Measurements from ENCODE around the gene SMARCAD1. TPM values are rescaled to one million over a fixed set of nuclear protein-coding genes. Genes with fewer than 3 reads are reported as not detected.

The SMARCAD1 gene
- total RNA-seq, 4 donors from 2014 or later = 23.7 to 42.3 (median 35.6) TPM

DNA sequence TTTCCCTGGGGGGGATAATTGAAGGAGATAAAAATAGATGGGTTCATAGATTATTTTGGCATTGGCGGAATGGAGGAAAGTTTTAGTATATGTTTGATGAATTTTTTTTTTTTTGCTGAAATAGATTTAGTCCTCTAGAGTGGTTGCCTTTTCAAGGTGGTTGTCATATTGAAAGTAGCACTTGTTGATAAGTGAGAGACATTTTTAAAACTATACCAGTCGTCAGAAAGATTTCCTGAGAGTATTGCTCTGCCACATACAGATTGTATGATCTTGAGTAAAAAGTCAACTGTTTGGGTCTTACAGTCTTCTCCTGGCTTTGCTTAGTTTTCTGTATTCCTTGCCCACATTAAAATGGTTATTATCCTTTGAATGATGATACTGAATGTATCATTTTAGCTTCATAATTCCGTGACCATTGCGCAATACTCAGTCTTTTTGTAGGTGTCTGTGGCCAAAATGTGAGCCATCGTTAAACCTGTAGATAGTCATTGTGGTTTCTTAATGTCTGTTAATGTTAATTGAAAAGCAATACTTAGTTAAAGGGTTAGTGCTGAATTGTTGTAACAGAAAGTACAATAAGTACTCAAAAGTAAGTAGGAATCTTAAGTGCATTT is 7.1 kb downstream of the SMARCAD1 start:
- H3K27me3 ChIP-seq = no peaks in the 10 kb centered on the region
- TF ChIP-seq, protein P1, sequence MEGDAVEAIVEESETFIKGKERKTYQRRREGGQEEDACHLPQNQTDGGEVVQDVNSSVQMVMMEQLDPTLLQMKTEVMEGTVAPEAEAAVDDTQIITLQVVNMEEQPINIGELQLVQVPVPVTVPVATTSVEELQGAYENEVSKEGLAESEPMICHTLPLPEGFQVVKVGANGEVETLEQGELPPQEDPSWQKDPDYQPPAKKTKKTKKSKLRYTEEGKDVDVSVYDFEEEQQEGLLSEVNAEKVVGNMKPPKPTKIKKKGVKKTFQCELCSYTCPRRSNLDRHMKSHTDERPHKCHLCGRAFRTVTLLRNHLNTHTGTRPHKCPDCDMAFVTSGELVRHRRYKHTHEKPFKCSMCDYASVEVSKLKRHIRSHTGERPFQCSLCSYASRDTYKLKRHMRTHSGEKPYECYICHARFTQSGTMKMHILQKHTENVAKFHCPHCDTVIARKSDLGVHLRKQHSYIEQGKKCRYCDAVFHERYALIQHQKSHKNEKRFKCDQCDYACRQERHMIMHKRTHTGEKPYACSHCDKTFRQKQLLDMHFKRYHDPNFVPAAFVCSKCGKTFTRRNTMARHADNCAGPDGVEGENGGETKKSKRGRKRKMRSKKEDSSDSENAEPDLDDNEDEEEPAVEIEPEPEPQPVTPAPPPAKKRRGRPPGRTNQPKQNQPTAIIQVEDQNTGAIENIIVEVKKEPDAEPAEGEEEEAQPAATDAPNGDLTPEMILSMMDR (IDR thresholded peaks at IDR 0.05) = no peak
- TF ChIP-seq POLR2A (IDR thresholded peaks at IDR 0.05) = no peak
- no peak for DNase-seq (ENCODE audit: low spot score in 2 of 2)
- H3K27ac ChIP-seq = no peak overlapping the region
- H3K36me3 ChIP-seq = peaks cover 64% of the 10 kb centered on the region
- 86% methylated on average over 5 of the region's 5 CpGs for WGBS
- no peak overlapping the region for H3K4me3 ChIP-seq
- no peaks in the 10 kb centered on the region for H3K9me3 ChIP-seq
- peaks cover 6% of the 10 kb centered on the region for H3K4me1 ChIP-seq

DNA sequence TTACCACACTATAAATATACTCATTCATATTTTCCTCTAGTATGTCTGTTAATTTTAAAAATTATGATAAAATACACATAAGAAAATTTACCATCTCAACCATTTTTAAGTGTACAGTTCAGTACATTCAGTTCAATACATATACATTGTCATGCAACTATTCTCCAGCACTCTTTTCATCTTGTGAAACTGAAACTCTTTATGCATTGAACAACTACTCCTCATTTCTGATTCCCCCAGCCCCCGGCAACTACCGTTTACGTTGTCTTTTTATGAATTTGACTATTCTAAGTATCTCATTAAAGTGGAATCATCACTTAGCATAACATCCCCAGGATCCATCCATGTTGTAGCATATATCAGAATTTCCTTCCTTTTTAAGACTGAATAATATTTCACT is 8.7 kb downstream of the SMARCAD1 start:
- no peaks in the 10 kb centered on the region for H3K4me1 ChIP-seq
- no peak overlapping the region for H3K4me3 ChIP-seq
- H3K27ac ChIP-seq = no peak overlapping the region
- no peaks in the 10 kb centered on the region for H3K9me3 ChIP-seq
- no peak for DNase-seq (ENCODE audit: low spot score in 2 of 2)
- WGBS = 93% methylated on average over 3 of the region's 3 CpGs
- H3K36me3 ChIP-seq = peaks cover 65% of the 10 kb centered on the region
- H3K27me3 ChIP-seq = no peaks in the 10 kb centered on the region
- no peak for TF ChIP-seq POLR2AphosphoS5 (IDR thresholded peaks at IDR 0.05)
- TF ChIP-seq, protein P1 (IDR thresholded peaks at IDR 0.05) = no peak
- no peak for TF ChIP-seq POLR2A (IDR thresholded peaks at IDR 0.05)
- no peak for TF ChIP-seq EP300 (IDR thresholded peaks at IDR 0.05)

DNA sequence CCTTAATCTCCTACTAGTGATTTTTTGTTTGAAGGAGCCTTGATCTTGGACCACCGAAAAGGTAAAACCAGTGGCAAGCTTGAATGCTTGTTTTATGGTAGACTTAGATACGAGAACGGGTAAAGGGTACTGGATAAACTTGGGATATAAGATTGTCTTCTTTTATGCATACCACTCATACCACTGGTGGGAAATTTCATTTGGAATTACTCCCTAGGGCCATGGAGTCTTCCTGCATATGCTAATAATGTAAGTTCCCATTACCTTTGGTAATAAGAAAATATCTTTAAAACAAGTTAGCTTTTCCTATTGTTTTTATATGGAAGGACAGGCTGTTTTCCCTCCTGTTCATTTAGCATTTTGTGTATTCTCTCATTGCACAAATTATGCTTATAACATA is 11.7 kb downstream of the SMARCAD1 start:
- Histone ChIP-seq H3K27me3 (no peaks in the 10 kb centered on the region), H3K27ac (no peak overlapping the region), H3K9me3 (no peaks in the 10 kb centered on the region), H3K36me3 (peaks cover 39% of the 10 kb centered on the region), H3K4me3 (no peak overlapping the region), H3K4me1 (no peaks in the 10 kb centered on the region)
- TF ChIP-seq EP300 (IDR thresholded peaks at IDR 0.05) = no peak
- TF ChIP-seq, protein P1 (IDR thresholded peaks at IDR 0.05) = no peak
- no peak for TF ChIP-seq POLR2AphosphoS5 (IDR thresholded peaks at IDR 0.05)
- TF ChIP-seq POLR2A (IDR thresholded peaks at IDR 0.05) = no peak
- 90% methylated on average over 3 of the region's 3 CpGs for whole genome bisulfite sequencing
- no peak for DNase-seq (ENCODE audit: low spot score in 2 of 2)

DNA sequence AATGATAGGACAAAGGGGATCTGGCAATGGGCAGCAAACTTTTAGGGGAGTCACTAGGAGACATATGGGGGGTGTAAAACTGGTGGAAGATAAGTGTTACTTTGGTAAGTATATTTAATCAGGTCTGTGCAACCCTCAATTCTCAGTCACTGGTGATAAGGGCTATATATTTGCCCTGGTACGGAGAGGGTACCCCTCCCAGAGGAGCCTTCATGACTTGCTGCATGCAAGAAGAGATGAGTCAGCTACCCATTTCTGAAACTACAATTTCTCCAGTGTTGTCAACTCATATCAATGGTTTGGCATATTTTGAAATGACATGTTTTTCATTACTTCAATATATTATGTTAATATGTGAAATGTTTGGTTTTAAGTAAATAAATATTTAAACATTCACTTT is 14.3 kb downstream of the SMARCAD1 start:
- Histone ChIP-seq H3K9me3 (no peaks in the 10 kb centered on the region), H3K27ac (no peak overlapping the region), H3K4me1 (no peaks in the 10 kb centered on the region), H3K27me3 (no peaks in the 10 kb centered on the region), H3K4me3 (no peak overlapping the region), H3K36me3 (peaks cover 22% of the 10 kb centered on the region)
- 93% methylated on average over 1 of the region's 1 CpG for WGBS
- no peak for DNase-seq (ENCODE audit: low spot score in 2 of 2)
- TF ChIP-seq, protein P1 (IDR thresholded peaks at IDR 0.05) = no peak
- TF ChIP-seq POLR2AphosphoS5 (IDR thresholded peaks at IDR 0.05) (no peak), EP300 (IDR thresholded peaks at IDR 0.05) (no peak), POLR2A (IDR thresholded peaks at IDR 0.05) (no peak)

DNA sequence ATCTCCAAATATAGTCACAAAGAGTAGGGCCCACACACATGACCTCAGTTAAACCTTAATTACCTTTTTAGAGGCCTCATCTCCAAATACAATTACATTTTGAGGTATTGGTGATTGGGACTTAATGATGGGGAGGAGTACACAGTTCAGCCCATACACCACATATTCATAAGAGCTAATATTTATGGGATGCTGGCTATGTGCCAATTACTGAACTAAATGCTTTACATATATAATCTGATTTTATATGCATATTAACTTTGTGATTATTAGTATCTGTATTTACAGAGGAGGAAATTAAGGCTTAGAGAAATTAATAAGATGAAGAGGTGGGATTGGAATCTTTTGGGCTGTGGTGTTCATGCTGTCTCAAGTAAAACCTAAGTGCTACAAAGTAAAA is 17.8 kb downstream of the SMARCAD1 start:
- no peaks in the 10 kb centered on the region for H3K27me3 ChIP-seq
- no peak for DNase-seq (ENCODE audit: low spot score in 2 of 2)
- H3K9me3 ChIP-seq = no peaks in the 10 kb centered on the region
- TF ChIP-seq, protein P1 (IDR thresholded peaks at IDR 0.05) = no peak
- no peak for TF ChIP-seq EP300 (IDR thresholded peaks at IDR 0.05)
- no peak for TF ChIP-seq POLR2A (IDR thresholded peaks at IDR 0.05)
- TF ChIP-seq POLR2AphosphoS5 (IDR thresholded peaks at IDR 0.05) = no peak
- H3K4me3 ChIP-seq = no peak overlapping the region
- no peaks in the 10 kb centered on the region for H3K4me1 ChIP-seq
- H3K27ac ChIP-seq = no peak overlapping the region
- peaks cover 4% of the 10 kb centered on the region for H3K36me3 ChIP-seq

All from suprapubic skin (tissue), 4 donors.